HG03175 (cell line): ENCODE results near the gene UTY.
"Not testable (repeated sequence)": the region's sequence is repeated elsewhere in the genome, so short reads cannot be mapped to it uniquely, and the experiment has no call there.

Source experiments
- ATAC-seq: cut with Tn5 transposase; IDR thresholded peaks from one replicate; pipeline ENCODE4 v1.9.1; 2021; ENCODE audit warnings: mild to moderate bottlenecking, moderate library complexity; ENCODE audit not compliant: unreplicated experiment

UTY gene

DNA sequence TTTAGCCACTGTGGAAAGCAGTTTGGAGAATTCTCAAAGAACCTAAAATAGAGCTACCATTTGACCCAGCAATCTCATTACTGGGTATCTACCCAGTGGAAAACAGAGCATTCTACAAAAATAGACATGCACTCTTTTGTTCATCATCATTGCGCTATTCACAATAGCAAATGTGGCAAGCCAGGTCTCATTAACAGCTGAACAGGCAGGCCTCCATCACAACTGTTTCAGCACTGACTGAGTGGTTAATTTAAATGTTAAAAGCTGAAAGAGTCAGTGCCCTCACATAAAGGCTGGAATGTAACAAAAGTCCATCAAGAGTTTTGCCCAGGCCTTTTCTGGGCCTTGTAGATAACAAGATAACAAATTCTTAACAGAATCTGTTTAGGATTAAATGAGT is 166.9 kb downstream of the UTY start:
- ATAC-seq = no peak

DNA sequence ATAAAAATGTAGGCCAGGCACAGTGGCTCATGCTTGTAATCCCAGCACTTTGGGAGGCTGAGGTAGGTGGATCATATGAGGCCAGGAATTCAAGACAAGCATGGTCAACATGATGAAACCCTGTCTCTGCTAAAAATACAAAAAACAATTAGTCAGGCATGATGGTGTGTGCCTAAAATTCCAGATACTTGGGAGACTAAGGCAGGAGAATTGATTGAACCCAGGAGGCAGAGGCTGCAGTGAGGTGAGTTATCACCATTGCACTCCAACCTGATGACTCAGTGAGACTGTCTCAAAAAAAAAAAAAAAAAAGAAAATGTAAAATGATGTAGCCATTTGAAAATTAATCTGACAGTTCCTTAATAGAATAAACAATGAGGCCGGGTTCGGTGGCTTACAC is 171.9 kb downstream of the UTY start:
- ATAC-seq = no peak

DNA sequence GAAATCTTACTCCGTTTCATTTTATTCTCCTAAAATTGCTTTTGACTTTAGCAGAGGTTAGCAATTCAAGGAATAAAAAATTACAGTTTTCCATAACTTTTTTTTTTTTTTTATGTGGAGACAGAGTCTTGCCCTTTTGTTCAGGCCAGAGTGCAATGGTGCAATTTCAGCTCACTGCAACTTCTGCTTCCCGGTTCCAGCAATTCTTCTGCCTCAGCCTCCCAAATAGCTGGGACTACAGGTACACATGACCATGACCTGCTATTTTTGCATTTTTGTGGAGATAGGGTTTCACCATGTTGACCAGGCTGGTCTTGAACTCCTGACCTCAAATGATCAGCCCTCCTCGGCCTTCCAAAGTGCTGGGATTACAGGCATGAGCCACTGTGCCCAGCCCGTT is 179.0 kb downstream of the UTY start:
- no peak for ATAC-seq

DNA sequence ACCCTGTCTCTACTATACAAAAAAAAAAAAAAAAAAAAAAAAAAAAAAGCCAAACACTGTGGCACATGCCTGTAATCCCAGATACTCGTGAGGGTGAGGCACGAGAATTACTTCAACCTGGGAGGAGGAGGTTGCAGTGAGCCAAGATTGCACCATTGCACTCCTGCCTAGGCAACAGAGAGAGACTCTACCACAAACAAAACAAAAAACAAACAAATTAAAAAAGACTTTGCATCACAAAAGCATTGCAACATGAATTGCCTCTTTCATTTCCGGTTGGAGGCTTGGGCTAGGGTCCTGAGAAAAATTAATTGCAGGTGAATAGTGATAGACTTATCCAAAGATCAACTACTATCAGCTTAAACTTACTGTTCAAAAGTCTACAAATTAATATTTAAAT is 180.4 kb downstream of the UTY start:
- no peak for ATAC-seq

DNA sequence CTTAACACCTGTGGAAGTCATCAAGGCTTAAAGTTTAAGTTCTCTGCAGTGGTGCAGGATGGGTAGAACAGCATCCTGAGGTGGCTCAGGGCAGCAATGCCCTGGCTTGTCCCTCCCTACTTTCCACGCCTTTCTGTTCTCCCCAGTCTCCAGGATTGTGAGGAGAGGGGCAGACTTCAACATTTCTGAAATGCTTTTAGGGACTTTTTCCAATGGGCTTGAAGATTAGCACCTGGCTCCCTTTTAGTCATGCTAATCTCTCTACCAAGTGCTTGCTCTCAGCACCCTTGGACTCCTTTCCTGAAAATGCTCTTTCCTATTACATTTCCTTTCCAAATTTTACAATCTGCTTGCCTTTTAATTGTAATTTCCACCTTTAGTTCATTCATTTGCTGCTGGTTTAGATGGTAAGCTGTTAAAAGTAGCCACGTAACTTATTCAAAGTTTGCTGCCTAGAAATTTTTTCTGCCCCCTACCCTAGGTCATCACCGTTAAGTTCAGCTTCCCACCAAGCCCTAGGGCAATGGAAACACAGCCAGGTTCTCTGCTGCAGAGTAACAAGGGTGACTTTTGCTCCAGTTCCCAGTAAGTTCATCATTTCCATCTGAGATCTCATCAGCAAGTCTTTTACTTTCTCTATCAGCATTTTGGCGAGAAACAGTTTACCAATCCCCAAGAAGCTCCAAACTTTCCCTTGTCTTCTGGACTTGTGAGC is 183.5 kb downstream of the UTY start:
- no peak for ATAC-seq

DNA sequence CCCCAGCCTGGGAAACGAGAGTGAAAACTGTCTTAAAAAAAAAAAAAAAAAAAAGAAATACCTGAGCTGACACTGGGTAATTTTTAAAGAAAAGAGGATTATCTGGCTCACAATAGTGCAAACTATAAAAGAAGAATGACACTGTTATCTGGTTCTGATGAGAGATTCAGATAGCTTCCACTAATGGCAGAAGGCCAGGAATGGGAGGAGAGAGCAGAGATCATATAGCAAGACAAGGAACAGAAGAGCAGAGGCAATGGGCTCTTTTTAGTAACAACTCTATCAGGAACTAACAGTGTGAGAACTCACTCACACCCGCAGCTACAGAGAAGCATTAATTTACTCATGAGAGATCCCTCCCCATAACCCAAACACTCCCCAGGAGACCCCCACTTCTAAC is 184.8 kb downstream of the UTY start:
- no peak for ATAC-seq

DNA sequence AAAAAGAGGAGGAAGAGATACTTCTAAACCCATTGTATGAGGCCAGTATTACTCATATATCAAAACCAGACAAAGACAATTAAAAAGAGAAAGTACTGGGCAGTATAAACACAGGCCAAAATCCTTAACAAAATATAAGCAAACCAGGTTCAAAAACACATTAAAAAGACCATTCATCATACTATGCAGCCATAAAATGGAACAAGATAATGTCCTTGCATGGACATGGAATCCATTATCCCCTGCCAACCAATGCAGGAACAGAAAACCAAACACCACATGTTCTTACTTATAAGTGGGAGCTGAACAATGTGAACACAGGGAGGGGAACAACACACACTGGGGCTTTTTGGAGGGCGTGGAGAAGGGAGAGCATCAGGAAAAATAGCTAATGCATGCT is 188.6 kb downstream of the UTY start:
- no peak for ATAC-seq

DNA sequence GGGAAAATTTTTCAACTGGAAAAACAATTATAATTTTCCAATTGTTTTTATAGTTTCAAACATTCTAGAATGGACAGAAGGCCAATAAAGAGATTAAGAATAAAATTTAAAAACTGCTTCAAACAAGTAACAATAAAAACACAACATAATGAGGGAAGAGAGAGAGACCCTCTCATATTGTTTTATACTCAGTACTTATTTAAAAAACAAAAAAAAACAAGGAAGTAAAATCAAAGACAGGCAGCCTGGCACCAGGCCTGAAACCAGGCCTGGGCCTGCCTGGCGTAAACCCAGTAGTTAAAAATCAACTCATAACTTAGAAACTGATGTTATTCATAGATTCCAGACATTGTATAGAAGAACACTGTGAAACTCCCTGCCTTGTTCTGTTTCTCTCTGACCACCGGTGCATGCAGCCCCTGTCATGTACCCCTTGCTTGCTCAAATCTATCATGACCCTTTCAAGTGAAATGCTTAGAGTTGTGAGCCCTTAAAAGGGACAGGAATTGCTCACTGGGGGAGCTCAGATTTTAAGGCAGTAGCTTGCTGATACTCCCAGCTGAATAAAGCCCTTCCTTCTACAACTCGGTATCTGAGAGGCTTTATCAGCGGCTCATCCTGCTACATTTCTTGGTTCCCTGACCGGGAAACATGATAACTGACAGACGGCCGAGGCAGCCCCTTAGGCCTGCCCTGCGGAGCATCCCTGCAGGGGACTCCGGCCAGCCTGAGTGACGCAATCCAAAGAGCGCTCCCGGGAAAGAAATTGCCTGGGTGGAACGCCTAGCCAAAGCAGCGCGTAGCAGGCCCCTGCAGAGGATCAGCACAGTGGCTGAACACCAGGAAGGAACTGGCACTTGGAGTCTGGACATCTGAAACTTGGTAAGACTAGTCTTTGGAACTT is 197.4 kb downstream of the UTY start:
- ATAC-seq = not testable (repeated sequence)

DNA sequence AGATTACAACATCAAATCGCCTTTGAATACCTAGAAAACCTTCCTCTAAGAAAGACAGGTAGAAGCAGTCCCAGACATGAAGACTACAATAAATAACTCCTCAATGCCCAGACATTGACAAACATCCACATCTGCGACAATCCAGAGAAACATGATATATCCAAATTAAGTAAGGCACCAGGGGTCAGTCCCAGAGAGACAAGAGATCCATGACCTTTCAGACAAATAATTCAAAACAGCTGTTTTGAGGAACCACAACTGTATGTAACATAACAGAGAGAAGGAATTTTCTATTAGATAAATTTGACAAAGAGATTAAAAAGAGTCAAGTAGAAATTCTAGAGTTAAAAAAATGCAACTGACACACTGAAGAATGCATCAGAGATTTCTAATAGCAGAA is 200.3 kb downstream of the UTY start:
- ATAC-seq = no peak

DNA sequence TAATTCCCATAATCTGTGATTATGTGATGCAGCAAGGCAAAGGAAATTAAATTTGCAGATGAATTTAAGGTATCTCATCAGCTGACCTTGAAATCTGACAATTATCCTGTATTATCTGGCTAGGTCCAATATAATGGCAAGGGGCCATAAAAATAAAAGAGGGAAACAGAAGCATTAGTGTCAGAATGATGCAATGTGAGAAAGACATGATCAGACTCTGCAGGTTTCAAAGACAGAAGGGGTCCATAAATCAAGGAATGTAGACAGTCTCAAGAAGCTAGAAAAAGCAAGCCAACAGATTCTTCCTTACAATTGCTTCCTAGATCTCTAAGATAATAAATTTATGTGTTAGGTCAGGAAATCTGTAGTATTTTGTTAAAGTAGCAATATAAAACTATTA is 208.1 kb downstream of the UTY start:
- no peak for ATAC-seq

DNA sequence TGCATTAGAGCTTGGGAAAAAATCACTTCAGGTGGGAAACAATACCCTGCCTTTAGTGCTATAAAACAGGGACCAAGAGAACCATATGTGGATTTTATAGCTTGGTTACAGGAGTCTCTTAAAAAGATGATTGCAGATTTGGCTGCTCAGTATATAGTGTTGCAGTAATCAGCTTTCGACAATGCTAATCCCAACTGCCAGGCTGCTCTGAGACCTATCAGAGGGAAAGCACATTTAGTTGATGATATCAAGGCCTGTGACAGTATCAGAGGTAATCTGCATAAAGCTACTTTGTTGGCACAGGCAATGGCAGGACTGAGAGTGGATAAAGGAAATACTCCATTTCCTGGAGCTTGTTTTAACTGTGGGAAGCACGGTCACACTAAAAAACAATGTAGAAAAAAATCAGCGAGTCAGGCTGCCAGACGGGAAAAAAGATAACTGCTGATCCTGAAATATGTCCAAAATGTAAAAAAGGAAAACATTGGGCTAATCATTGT is 225.8 kb downstream of the UTY start:
- ATAC-seq = not testable (repeated sequence)

DNA sequence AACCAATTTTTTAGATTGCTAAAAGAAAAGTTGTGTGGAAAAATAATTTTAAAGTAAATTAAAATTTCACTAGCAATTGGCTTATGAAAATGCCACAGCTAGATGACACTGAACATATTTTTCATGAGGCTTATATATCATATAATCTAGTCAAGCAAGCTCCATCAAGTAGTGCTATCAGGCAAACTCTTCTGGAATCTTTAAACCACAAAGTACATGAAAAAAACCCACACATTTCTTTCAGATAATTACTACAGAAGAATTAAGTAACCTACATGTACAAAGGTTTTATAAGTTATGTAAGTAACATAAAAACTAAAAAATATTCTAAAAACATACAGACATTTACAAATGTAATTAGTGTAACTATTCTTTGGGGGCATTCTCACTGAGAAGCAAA is 229.4 kb downstream of the UTY start:
- ATAC-seq = no peak

DNA sequence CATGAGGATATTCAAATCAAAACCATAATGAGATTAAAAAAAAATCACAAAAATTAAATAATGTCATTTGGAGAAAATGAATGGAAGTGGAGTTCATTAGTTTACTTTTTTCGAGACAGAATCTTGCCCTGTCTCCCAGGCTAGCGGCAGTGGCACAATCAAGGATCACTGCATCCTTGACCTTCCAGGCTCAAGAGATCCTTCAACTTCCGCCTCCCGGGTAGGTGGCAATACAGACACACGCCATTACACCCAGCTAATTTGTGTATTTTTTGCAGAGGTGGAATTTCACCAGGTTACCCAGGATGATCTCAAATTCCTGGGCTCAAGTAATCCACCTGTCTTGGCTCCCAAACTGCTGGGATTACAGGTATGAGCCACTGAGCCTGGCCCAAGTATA is 236.1 kb downstream of the UTY start:
- ATAC-seq = no peak

DNA sequence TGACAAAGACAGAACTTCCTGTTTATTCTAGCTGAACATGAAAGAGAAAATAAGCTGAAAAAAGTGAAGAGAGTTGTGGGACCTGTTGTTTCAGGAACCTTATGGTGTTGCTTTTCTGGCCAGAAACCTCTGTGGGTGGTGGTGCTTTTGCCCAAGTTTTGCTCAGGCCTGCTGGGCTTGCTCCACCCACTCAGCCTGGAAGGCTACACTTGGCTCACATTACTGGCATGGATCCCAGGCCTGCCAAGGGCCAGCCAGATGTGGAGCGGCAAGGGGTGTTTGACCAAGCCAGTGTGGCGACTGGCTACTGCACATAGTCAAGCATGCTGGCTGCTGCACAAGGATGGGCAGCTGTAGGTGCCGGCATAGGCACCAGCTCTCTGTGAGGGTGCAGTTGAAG is 245.9 kb downstream of the UTY start:
- ATAC-seq = no peak

DNA sequence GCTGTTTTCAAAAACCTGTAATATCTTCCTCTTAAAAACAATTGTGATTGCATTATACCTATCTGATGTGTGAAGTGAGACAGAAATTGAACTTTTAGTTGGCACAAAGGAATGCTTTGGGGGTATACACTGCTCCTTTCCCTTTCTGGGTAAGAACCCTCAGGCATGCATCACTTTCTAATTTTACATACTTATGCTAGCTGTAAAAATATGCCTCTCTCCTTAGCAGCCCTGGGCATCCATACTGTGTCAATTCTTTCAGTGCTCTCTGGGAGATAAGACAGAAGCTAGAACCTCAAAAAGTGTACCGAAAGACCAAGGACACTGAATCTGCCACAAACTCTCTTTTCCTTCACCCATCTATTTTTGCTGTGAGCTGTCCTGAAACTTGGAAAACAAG is 246.7 kb downstream of the UTY start:
- no peak for ATAC-seq

DNA sequence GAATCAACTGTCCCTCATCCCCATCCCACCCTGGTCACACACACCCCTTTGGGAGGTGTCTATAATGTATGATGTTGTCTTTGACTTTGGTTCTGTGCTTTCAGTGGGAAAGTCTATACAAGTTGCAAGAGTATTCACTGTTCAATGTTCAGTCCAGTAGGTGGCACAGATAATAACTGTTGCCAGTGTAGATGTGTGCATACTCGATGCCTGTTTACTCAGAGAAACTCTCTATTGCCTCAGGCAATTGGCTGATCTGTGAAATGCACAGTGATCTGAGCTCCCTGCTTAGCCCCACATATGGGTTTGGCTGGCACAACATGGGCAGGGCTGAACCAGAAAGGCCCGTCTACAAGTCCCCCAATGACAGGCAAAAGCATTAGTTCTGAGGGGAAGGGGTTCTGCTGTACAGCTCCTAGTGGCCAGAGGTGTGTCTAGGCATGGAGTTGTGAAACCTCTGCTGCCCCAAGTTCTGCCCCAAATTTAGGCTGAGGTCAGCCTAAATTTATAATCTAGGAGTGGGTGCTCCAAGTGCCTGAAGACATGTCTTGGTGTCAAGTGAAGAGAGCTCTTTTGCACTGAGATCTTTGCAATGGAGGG is 252.4 kb downstream of the UTY start:
- ATAC-seq = no peak

DNA sequence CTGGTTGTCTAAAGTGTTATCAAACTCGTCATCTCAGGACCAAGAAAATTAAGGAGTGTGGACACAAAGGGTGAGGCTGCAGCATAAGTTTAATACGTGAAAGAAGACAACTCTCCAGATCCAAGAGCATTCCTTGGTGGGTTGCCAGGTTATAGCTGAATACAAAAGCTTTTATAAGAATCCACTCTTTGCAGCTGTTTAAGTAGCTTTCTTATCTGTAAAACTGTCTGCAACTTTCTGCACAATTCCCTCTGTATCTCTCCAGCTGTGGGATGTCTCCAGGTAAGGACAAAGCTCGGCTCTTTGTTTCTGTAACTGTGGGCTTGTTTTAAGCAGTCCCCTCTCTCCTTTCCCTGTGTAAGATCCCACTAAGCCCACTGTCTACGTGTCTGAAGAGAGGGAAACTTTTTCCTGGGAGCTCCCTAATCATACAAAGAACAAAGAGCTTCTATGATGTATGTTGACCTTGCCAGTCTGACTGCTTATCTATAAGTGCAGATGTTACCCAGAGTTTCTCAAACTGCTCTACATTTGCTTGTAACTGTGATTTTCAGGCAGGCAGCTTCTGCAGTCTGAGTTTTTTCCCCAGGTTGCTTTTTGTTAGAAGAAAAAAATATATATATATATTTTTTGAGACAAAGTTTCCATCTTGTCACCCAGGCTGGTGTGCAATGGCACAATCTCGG is 268.7 kb downstream of the UTY start:
- no peak for ATAC-seq

DNA sequence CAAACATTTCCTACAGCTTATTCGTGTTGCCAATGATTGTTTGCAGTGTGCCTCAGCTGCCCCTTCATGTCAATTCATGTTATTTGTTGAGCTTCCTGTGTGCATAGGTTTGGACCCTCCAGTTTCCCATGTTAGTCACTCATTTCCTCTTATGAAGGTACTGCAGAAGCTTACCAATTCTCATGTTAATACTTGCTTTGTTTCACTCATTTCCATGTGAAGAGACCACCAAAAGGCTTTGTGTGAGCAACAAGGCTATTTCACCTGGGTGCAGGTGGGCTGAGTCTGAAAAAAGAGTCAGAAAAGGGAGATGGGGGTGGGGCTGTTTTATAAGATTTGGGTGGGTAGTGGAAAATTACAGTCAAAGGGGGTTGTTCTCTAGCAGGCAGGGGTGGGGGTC is 274.6 kb downstream of the UTY start:
- no peak for ATAC-seq
